Measurements from ENCODE around the gene C8B.

- no peak for TF ChIP-seq CTCF (IDR thresholded peaks at IDR 0.05)
- no peak for TF ChIP-seq POLR2A (IDR thresholded peaks at IDR 0.05)
These were observed 624 bp downstream of the C8B start for GRCh38 chr1:56965191-56965590.

Data from testis (tissue), 2 donors.